Progenitor cell of endocrine pancreas (in vitro differentiated cells): ENCODE results near the gene ZNF532. TPM values are rescaled to one million over a fixed set of nuclear protein-coding genes. Genes with fewer than 3 reads are reported as not detected.

ENCODE experiments used
- DNase-seq: peaks from one replicate; pipeline ENCODE4 v3.0.0; 2021; ENCODE audit warnings: low spot score; ENCODE audit not compliant: unreplicated experiment
- H3K27ac Mint-ChIP-seq: 2 replicates; pipeline ENCODE4 v1.8.0; 2021; ENCODE audit warnings: mild to moderate bottlenecking, moderate library complexity, mixed read lengths
- H3K27me3 Mint-ChIP-seq: 2 replicates; pipeline ENCODE4 v1.8.0; 2021; ENCODE audit warnings: mixed read lengths
- H3K36me3 Mint-ChIP-seq: 2 replicates; pipeline ENCODE4 v1.8.0; 2022; ENCODE audit warnings: mixed read lengths; ENCODE audit not compliant: insufficient read depth
- H3K4me1 Mint-ChIP-seq: 2 replicates; pipeline ENCODE4 v1.8.0; 2021; ENCODE audit warnings: low read depth, mixed read lengths
- H3K4me3 Mint-ChIP-seq: 2 replicates; pipeline ENCODE4 v1.8.0; 2021; ENCODE audit warnings: low read depth, mild to moderate bottlenecking, moderate library complexity, mixed read lengths
- H3K9me3 Mint-ChIP-seq: 2 replicates; pipeline ENCODE4 v1.8.0; 2021; ENCODE audit warnings: low read depth, mixed read lengths
- CTCF ChIP-seq: fragments of 200-600 bp; sonication (generic); IDR thresholded peaks from one replicate; pipeline ENCODE4 v1.5.0; 2021; ENCODE audit warnings: antibody characterized with exemption, mild to moderate bottlenecking; ENCODE audit not compliant: unreplicated experiment
- total RNA-seq: library from RNA; stranded (reverse); gene quantifications from 2 replicates; pipeline ENCODE4 v1.2.1, GENCODE V29; 2021

Gene ZNF532
- total RNA-seq, 1 donor from 2014 or later = 190 TPM

DNA sequence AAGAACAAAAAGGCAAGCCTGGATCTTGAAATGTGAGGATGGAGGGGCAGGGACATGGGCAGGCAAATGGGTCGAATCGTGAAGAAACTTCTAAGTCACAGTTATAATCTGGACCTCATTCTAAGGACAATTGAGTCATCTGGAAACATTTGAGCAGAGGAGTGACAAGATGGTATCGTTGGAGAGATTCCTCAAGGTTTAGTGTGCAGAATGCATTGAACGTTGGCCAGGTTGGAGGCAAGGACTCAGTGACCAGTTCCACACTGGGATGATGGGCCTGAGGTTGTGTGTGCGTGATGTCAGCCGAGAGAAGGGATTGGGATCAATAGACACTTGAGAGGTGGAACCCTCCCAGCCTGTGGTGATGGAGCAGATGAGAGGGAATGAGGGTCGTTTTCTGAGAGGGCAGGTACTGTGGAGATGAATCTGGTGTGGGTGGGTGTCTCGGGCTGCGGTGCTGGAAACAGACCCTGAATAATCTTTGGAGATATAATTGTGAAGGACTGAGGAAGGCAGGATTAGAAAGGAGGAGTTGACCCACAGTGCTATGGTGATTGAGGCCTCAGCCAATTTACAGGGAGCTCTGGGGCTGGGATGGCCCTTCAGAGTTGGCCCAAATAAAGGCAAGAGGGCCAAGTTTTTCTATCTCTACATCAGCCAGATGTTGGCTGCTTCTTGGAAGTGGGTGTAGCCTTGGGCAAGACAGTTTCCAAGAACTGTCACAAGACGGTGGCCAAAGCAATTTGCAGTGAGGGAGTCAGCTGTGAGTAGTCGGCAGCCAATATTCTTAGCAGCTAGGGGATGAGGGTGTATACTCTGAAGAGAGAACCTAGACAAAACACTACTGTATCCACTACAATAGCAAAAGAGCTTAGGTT lies 5.8 kb upstream of the ZNF532 start:
- Mint-ChIP-seq H3K27ac (no peak overlapping the region), H3K4me1 (peaks cover 24% of the 10 kb centered on the region), H3K4me3 (no peak overlapping the region)

DNA sequence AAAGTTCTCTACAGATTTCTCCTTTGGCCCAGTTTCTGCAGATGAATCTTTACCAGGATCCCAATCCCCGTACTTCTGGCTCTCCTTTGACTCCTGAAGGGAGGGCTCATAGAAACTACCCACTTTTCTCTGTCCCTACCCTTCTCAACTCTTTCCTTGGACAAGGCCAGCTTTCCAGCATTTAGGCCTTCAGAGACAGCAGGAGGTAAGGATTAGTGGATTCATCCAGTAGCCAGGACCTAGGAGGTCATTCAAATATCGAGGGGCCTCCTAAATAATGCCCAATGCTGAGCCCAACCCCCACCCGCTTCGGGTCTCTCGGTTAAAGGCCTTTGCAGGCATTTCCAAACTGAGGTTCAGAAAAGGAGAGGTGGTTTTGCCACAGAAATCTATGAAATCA lies 4.8 kb upstream of the ZNF532 start:
- H3K9me3 Mint-ChIP-seq = no peaks in the 10 kb centered on the region
- no peak overlapping the region for H3K27ac Mint-ChIP-seq
- no peak overlapping the region for H3K4me3 Mint-ChIP-seq
- peaks cover 5% of the 10 kb centered on the region for H3K27me3 Mint-ChIP-seq
- H3K36me3 Mint-ChIP-seq = no peaks in the 10 kb centered on the region
- no peak for TF ChIP-seq CTCF
- peaks cover 32% of the 10 kb centered on the region for H3K4me1 Mint-ChIP-seq
- no peak for DNase-seq

More for the DNA sequence above, 5.8 kb upstream of the ZNF532 start:
- H3K27me3 Mint-ChIP-seq = peaks cover 5% of the 10 kb centered on the region
- no peak for DNase-seq
- no peaks in the 10 kb centered on the region for H3K9me3 Mint-ChIP-seq
- no peak for TF ChIP-seq CTCF
- H3K36me3 Mint-ChIP-seq = no peaks in the 10 kb centered on the region

GRCh38 chr18:58860747-58861231 lies 3.9 kb upstream of the ZNF532 start:
- Mint-ChIP-seq H3K27me3 (peaks cover 5% of the 10 kb centered on the region), H3K4me3 (no peak overlapping the region)

GRCh38 chr18:58861353-58861752 lies 3.3 kb upstream of the ZNF532 start:
- H3K36me3 Mint-ChIP-seq = peaks cover 3% of the 10 kb centered on the region
- peak overlapping the region; percentile 93 for H3K27ac Mint-ChIP-seq
- H3K4me1 Mint-ChIP-seq = peaks cover 45% of the 10 kb centered on the region
- H3K4me3 Mint-ChIP-seq = no peak overlapping the region
- no peaks in the 10 kb centered on the region for H3K9me3 Mint-ChIP-seq
- no peak for TF ChIP-seq CTCF
- H3K27me3 Mint-ChIP-seq = peaks cover 5% of the 10 kb centered on the region
- DNase-seq = no peak

More at GRCh38 chr18:58860747-58861231, 3.9 kb upstream of the ZNF532 start:
- Mint-ChIP-seq H3K27ac (peak overlapping the region; percentile 19), H3K36me3 (peaks cover 2% of the 10 kb centered on the region), H3K9me3 (no peaks in the 10 kb centered on the region), H3K4me1 (peaks cover 40% of the 10 kb centered on the region)
- DNase-seq = no peak
- TF ChIP-seq CTCF = no peak

GRCh38 chr18:58861861-58862301 lies 2.8 kb upstream of the ZNF532 start:
- DNase-seq = no peak
- Mint-ChIP-seq H3K36me3 (peaks cover 3% of the 10 kb centered on the region), H3K4me3 (peak overlapping the region; percentile 10), H3K27ac (peak overlapping the region; percentile 98), H3K9me3 (no peaks in the 10 kb centered on the region), H3K27me3 (peaks cover 5% of the 10 kb centered on the region), H3K4me1 (peaks cover 50% of the 10 kb centered on the region)
- no peak for TF ChIP-seq CTCF
